ENCODE measurements around the gene ZNF324.

DNA sequence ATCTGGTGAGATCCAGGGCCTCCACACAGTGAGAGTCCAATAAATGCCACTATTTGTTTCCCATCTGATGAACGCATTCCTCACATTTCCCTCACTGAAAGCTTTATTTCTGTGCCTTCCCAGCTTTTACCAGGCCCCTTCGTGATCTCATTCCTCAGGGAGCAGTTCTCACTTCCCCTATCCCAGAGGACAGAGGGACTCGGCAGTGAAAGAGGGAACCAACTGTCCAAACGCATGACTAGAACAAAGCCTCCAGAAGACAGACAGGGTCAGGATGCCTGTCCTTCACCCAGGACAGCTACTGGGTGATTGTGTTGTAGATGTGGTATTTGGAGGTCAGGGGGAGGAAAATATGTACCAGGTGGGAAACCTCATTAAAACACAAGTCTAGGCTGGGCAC, 54.8 kb downstream of the ZNF324 start:
- TF ChIP-seq, protein P1, sequence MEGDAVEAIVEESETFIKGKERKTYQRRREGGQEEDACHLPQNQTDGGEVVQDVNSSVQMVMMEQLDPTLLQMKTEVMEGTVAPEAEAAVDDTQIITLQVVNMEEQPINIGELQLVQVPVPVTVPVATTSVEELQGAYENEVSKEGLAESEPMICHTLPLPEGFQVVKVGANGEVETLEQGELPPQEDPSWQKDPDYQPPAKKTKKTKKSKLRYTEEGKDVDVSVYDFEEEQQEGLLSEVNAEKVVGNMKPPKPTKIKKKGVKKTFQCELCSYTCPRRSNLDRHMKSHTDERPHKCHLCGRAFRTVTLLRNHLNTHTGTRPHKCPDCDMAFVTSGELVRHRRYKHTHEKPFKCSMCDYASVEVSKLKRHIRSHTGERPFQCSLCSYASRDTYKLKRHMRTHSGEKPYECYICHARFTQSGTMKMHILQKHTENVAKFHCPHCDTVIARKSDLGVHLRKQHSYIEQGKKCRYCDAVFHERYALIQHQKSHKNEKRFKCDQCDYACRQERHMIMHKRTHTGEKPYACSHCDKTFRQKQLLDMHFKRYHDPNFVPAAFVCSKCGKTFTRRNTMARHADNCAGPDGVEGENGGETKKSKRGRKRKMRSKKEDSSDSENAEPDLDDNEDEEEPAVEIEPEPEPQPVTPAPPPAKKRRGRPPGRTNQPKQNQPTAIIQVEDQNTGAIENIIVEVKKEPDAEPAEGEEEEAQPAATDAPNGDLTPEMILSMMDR (conservative IDR thresholded peaks at IDR 0.05; ENCODE audit: low read length), result no peak
- no peak for TF ChIP-seq EZH2phosphoT487 (IDR thresholded peaks at IDR 0.05; ENCODE audit: borderline replicate concordance)
